PC-3 (cell line): ENCODE measurements around the gene ORAI2. TPM values are rescaled to one million over a fixed set of nuclear protein-coding genes. Genes with fewer than 3 reads are reported as not detected.

Experiments used
- ATAC-seq: fragments of 200-7000 bp; cut with Tn5 transposase; 2 replicates; pipeline ENCODE4 v1.9.1; 2020; ENCODE audit warnings: mild to moderate bottlenecking, moderate library complexity
- BruUV-seq: library from RNA; stranded (reverse); fragments of 400-500 nt; replicated peaks from 2 replicates; lab custom pipeline; 2021; lab: Mats Ljungman, UMichigan
- CTCF ChIA-PET: fragments of 300-600 bp; sonication (Branson Sonifier 250); formaldehyde crosslinking; loops from one replicate; lab custom pipeline; 2022; ENCODE audit warnings: antibody characterized with exemption; lab: Charles Lee
- POLR2A ChIA-PET: fragments of 300-600 bp; sonication (Branson Sonifier 250); formaldehyde crosslinking; loops from one replicate; lab custom pipeline; 2022; ENCODE audit warnings: antibody characterized with exemption; ENCODE audit not compliant: unreplicated experiment; lab: Charles Lee
- DNase-seq: peaks from one replicate; pipeline ENCODE4 v3.0.0-alpha.2; 2015
- H2AFZ ChIP-seq: fragments of 300-600 bp; sonication (generic); 2 replicates; pipeline ENCODE4 v1.6.0; 2016; ENCODE audit warnings: antibody characterized with exemption, low read length
- H3F3A ChIP-seq: fragments of 300-600 bp; sonication (generic); one replicate; pipeline ENCODE4 v1.6.0; 2017; ENCODE audit warnings: antibody characterized with exemption, low read length, control low read depth, mild to moderate bottlenecking; ENCODE audit not compliant: unreplicated experiment
- H3K27ac ChIP-seq: fragments of 300-600 bp; sonication (generic); 2 replicates; pipeline ENCODE4 v1.5.1; 2016; ENCODE audit warnings: mild to moderate bottlenecking, low read length
- H3K27me3 ChIP-seq: fragments of 300-600 bp; sonication (generic); 2 replicates; pipeline ENCODE4 v1.6.1; 2016; ENCODE audit warnings: low read length, mixed read lengths
- H3K36me3 ChIP-seq: fragments of 300-600 bp; sonication (generic); 2 replicates; pipeline ENCODE4 v1.6.1; 2016; ENCODE audit warnings: low read depth, mixed run types, low read length, mixed read lengths
- H3K4me1 ChIP-seq: fragments of 300-600 bp; sonication (generic); 2 replicates; pipeline ENCODE4 v1.5.1; 2016; ENCODE audit warnings: low read length; ENCODE audit not compliant: insufficient read depth
- H3K4me2 ChIP-seq: fragments of 300-600 bp; sonication (generic); 2 replicates; pipeline ENCODE4 v1.6.0; 2016; ENCODE audit warnings: low read length
- H3K4me3 ChIP-seq: fragments of 300-600 bp; sonication (generic); 2 replicates; pipeline ENCODE4 v1.5.1; 2016; ENCODE audit warnings: mild to moderate bottlenecking, low read length, mixed read lengths
- H3K79me2 ChIP-seq: fragments of 300-600 bp; sonication (generic); 2 replicates; pipeline ENCODE4 v1.6.1; 2017; ENCODE audit warnings: low read length, mixed read lengths
- H3K9ac ChIP-seq: fragments of 300-600 bp; sonication (generic); 2 replicates; pipeline ENCODE4 v1.6.0; 2016; ENCODE audit warnings: mild to moderate bottlenecking, low read length
- H3K9me2 ChIP-seq: fragments of 300-600 bp; sonication (generic); replicated peaks from 2 replicates; pipeline ENCODE4 v1.6.1; 2016; ENCODE audit warnings: mixed run types, low read length, mixed read lengths
- H3K9me3 ChIP-seq: fragments of 300-600 bp; sonication (generic); 2 replicates; pipeline ENCODE4 v1.6.1; 2016; ENCODE audit warnings: low read length, mixed read lengths
- H4K20me1 ChIP-seq: fragments of 300-600 bp; sonication (generic); 2 replicates; pipeline ENCODE4 v1.6.1; 2016; ENCODE audit warnings: low read length, mixed read lengths
- EZH2 ChIP-seq: fragments of 300-600 bp; sonication (generic); IDR thresholded peaks from one replicate; pipeline ENCODE4 v1.6.1; 2017; ENCODE audit warnings: antibody characterized with exemption, mild to moderate bottlenecking, low read length; ENCODE audit not compliant: unreplicated experiment
- EZH2phosphoT487 ChIP-seq: fragments of 300-600 bp; sonication (generic); IDR thresholded peaks from 2 replicates; pipeline ENCODE4 v1.6.1; 2018; ENCODE audit warnings: mild to moderate bottlenecking, antibody characterized with exemption, low read length, borderline replicate concordance
- intact Hi-C: fragments of 100-400 bp; cut with micrococcal nuclease; formaldehyde crosslinking; loops from 2 replicates; pipeline ENCODE4 v1.9.0; 2023
- total RNA-seq: library from RNA; depleted of rRNA; stranded (reverse); fragments of >200 nt; gene quantifications from 2 replicates; pipeline ENCODE4 v1.2.3, GENCODE V29; 2014
- TF ChIP-seq, protein P1 (sequence below): fragments of 300-600 bp; sonication (generic); conservative IDR thresholded peaks from 2 replicates; pipeline ENCODE4 v1.5.1; 2017; ENCODE audit warnings: antibody characterized with exemption, low read depth, mild to moderate bottlenecking, low read length

The ORAI2 gene
- total RNA-seq, 1 experiment from 2014 or later = 20.8 TPM

DNA sequence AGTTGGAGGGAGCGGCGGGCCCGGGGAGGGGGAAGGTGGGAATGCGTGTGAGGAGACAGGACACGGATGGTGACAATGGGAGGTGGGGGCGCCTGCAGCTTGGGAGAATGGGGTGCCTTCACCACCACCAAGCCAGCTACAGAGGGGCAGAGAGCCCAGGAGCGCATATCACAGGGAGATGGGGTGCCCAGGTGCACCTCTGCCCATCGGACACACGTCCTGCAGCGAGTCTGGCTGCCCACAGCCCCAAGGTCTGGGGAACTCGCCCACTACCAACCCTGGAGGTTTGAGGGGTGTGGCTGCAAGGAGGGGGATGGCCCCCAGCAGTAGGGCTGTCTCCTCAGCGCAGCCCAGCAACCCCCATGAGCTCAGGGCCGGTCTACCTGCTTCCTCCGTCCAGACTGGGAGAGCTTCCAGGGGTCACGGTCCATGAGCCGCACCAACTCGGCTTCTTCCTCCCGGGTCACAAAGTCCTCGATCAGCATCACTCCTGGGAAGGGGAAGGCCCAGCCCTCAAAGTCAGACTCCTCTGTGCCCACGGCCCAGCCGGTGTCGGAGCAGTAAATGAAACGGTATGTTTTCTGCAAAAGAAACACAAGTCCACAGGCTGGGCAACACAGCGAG, 26.0 kb downstream of the ORAI2 start:
- 0 out of 2 replicates have a peak, but pooled peaks cover 3% of the 10 kb centered on the region for H3K36me3 ChIP-seq
- H3K4me1 ChIP-seq = peaks cover 10% of the 10 kb centered on the region; the same call in 1 of the 2 replicates
- no peaks in the 10 kb centered on the region for H3K9me2 ChIP-seq
- peaks cover 11% of the 10 kb centered on the region for H3K79me2 ChIP-seq
- POLR2A ChIA-PET = no interaction called here
- ATAC-seq (no peak), DNase-seq (no peak)
- no peaks in the 10 kb centered on the region for H4K20me1 ChIP-seq
- CTCF ChIA-PET = interaction anchor here (1.0 kb wide), 1 partner anchor 9 kb away, joined by 3 read pairs; no protein-coding TSS in a partner anchor
- no peak overlapping the region for H3K9ac ChIP-seq
- no peak overlapping the region for H3K4me3 ChIP-seq
- no peak overlapping the region for H2AFZ ChIP-seq
- H3K27me3 ChIP-seq = no peaks in the 10 kb centered on the region
- BruUV-seq = no TSS peak
- no peaks in the 10 kb centered on the region for H3K9me3 ChIP-seq
- H3F3A ChIP-seq = no peaks in the 10 kb centered on the region
- H3K27ac ChIP-seq = no peak overlapping the region
- H3K4me2 ChIP-seq = no peak overlapping the region
- intact Hi-C loops = no loop called here
- TF ChIP-seq, protein P1, sequence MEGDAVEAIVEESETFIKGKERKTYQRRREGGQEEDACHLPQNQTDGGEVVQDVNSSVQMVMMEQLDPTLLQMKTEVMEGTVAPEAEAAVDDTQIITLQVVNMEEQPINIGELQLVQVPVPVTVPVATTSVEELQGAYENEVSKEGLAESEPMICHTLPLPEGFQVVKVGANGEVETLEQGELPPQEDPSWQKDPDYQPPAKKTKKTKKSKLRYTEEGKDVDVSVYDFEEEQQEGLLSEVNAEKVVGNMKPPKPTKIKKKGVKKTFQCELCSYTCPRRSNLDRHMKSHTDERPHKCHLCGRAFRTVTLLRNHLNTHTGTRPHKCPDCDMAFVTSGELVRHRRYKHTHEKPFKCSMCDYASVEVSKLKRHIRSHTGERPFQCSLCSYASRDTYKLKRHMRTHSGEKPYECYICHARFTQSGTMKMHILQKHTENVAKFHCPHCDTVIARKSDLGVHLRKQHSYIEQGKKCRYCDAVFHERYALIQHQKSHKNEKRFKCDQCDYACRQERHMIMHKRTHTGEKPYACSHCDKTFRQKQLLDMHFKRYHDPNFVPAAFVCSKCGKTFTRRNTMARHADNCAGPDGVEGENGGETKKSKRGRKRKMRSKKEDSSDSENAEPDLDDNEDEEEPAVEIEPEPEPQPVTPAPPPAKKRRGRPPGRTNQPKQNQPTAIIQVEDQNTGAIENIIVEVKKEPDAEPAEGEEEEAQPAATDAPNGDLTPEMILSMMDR = no peak
- no peak for TF ChIP-seq EZH2
- no peak for TF ChIP-seq EZH2phosphoT487

DNA sequence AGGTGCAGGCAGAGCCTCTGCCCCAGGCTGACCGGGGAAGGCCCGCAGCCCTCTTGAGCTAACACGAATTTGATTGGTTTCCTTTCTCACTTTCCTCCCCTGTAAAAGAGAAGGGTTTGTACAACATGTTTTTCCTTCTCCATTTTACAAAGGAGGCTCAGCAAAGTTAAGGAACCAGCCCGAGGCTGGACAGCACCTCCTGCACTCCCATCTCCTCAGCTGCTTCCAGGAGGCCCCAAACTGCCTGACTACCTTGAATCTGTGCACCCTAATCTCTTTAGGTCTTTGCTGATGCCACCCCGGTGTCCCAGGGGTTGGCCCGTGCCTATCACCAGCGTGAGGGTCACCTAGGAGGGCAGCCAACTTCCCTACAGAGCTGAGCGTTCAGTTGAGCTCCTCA, 27.1 kb downstream of the ORAI2 start:
- no peak for ATAC-seq
- no peak for DNase-seq
- H3K4me1 ChIP-seq = peaks cover 10% of the 10 kb centered on the region; the same call in 1 of the 2 replicates
- ChIA-PET CTCF (no interaction called here), POLR2A (no interaction called here)
- H3K4me3 ChIP-seq = no peak overlapping the region
- no peak overlapping the region for H3K9ac ChIP-seq
- intact Hi-C loops = no loop called here
- H3K27ac ChIP-seq = no peak overlapping the region
- H3F3A ChIP-seq = no peaks in the 10 kb centered on the region
- TF ChIP-seq EZH2 (no peak), EZH2phosphoT487 (no peak)
- TF ChIP-seq, protein P1 = no peak
- peaks cover 18% of the 10 kb centered on the region for H3K79me2 ChIP-seq
- 0 out of 2 replicates have a peak, but pooled peaks cover 3% of the 10 kb centered on the region for H3K36me3 ChIP-seq
- H3K9me2 ChIP-seq = no peaks in the 10 kb centered on the region
- no peak overlapping the region for H2AFZ ChIP-seq
- H4K20me1 ChIP-seq = no peaks in the 10 kb centered on the region
- H3K9me3 ChIP-seq = no peaks in the 10 kb centered on the region
- no peaks in the 10 kb centered on the region for H3K27me3 ChIP-seq
- no TSS peak for BruUV-seq
- no peak overlapping the region for H3K4me2 ChIP-seq
